Lower lobe of right lung (tissue), 2 donors: Measurements from ENCODE around the gene LHB. TPM values are rescaled to one million over a fixed set of nuclear protein-coding genes. Genes with fewer than 3 reads are reported as not detected.
"Not testable (repeated sequence)": the region's sequence is repeated elsewhere in the genome, so short reads cannot be mapped to it uniquely, and the experiment has no call there.

Experiments used
- ATAC-seq, 2 donors: fragments of 200-7000 bp; cut with Tn5 transposase; one replicate each; pipeline ENCODE4 v1.9.1; 2020 to 2022; ENCODE audit warnings: mild to moderate bottlenecking in 2 of 2, moderate library complexity in 2 of 2
- DNase-seq: peaks from one replicate; pipeline ENCODE4 v3.0.0-alpha.2; 2020
- H3K27ac ChIP-seq: fragments of 200-600 bp; one replicate; pipeline ENCODE4 v1.8.0; 2022
- H3K27me3 ChIP-seq: fragments of 200-600 bp; one replicate; pipeline ENCODE4 v1.8.0; 2022; ENCODE audit warnings: low read depth
- H3K36me3 ChIP-seq: fragments of 200-600 bp; one replicate; pipeline ENCODE4 v1.8.0; 2022; ENCODE audit warnings: mild to moderate bottlenecking
- H3K4me1 ChIP-seq: fragments of 200-600 bp; one replicate; pipeline ENCODE4 v1.8.0; 2022
- H3K4me3 ChIP-seq: fragments of 200-600 bp; one replicate; pipeline ENCODE4 v1.8.0; 2022; ENCODE audit warnings: mild to moderate bottlenecking
- H3K9me3 ChIP-seq: fragments of 200-600 bp; one replicate; pipeline ENCODE4 v1.8.0; 2022
- CTCF ChIP-seq: fragments of 200-600 bp; IDR thresholded peaks from one replicate; pipeline ENCODE4 v1.8.0; 2022; ENCODE audit warnings: antibody characterized with exemption, mild to moderate bottlenecking
- intact Hi-C: fragments of 100-400 bp; cut with DNase I; formaldehyde crosslinking; loops from one replicate; pipeline ENCODE4 v1.11.0; 2022
- total RNA-seq: library from RNA; stranded (reverse); fragmentation: NEBNext Ultra II Directional; extraction: Animal tissue kit (Norgen Biotek cat#: 25700); gene quantifications from one replicate; pipeline ENCODE4 v1.2.1, GENCODE V29; 2021
- donor health status: DM: no; HTN: yes; CAD: no; lungs with severe emphysema.

The LHB gene
- total RNA-seq, 1 donor from 2014 or later: not detected

- H3K4me3 ChIP-seq, H3K27ac ChIP-seq, H3K4me1 ChIP-seq, intact Hi-C loops, ATAC-seq, DNase-seq, H3K36me3 ChIP-seq, H3K27me3 ChIP-seq, H3K9me3 ChIP-seq: not testable (repeated sequence)
- TF ChIP-seq CTCF: peak; percentile 21
Observed at GRCh38 chr19:49036815-49037214, 19.9 kb upstream of the LHB start, which contains the start of gene CGB1. TSS of gene CGB1 (minus strand) at chr19:49036895. CDS start at chr19:49036711, 184 bp downstream.

GRCh38 chr19:49031642-49032301 lies 14.9 kb upstream of the LHB start, which contains the start of gene CGB2:
TSS of gene CGB2 (plus strand) at chr19:49031890. CDS start at chr19:49032096, 206 bp downstream.
- H3K4me3 ChIP-seq, H3K9me3 ChIP-seq, H3K4me1 ChIP-seq, H3K27me3 ChIP-seq, intact Hi-C loops, H3K36me3 ChIP-seq, H3K27ac ChIP-seq, ATAC-seq: not testable (repeated sequence)
- TF ChIP-seq CTCF: peak; percentile 33
- peak; percentile 51 for DNase-seq

- ATAC-seq, H3K4me3 ChIP-seq, intact Hi-C loops, DNase-seq, H3K4me1 ChIP-seq, H3K9me3 ChIP-seq, H3K36me3 ChIP-seq, H3K27me3 ChIP-seq, H3K27ac ChIP-seq: not testable (repeated sequence)
Observed at GRCh38 chr19:49030323-49030722, 13.4 kb upstream of the LHB start.

- ATAC-seq, H3K36me3 ChIP-seq, H3K9me3 ChIP-seq, intact Hi-C loops, DNase-seq, H3K4me1 ChIP-seq, H3K27ac ChIP-seq, H3K27me3 ChIP-seq, H3K4me3 ChIP-seq: not testable (repeated sequence)
Observed at GRCh38 chr19:49029749-49030148, 12.9 kb upstream of the LHB start.

GRCh38 chr19:49028686-49029085 lies 11.8 kb upstream of the LHB start:
- intact Hi-C loops, H3K4me3 ChIP-seq, H3K4me1 ChIP-seq, DNase-seq, ATAC-seq, H3K27me3 ChIP-seq, H3K9me3 ChIP-seq, H3K36me3 ChIP-seq, H3K27ac ChIP-seq: not testable (repeated sequence)

GRCh38 chr19:49025599-49025998 lies 8.7 kb upstream of the LHB start:
- H3K4me3 ChIP-seq, H3K4me1 ChIP-seq, intact Hi-C loops, H3K27me3 ChIP-seq, DNase-seq, H3K36me3 ChIP-seq, H3K27ac ChIP-seq, ATAC-seq, H3K9me3 ChIP-seq: not testable (repeated sequence)

GRCh38 chr19:49025088-49025487 lies 8.2 kb upstream of the LHB start:
- H3K4me1 ChIP-seq, ATAC-seq, H3K4me3 ChIP-seq, H3K36me3 ChIP-seq, H3K27me3 ChIP-seq, H3K27ac ChIP-seq, intact Hi-C loops, H3K9me3 ChIP-seq, DNase-seq: not testable (repeated sequence)

- H3K9me3 ChIP-seq, intact Hi-C loops: not testable (repeated sequence)
Observed at GRCh38 chr19:49024233-49024632, 7.3 kb upstream of the LHB start, which contains the start of gene CGB3. TSS of gene CGB3 (minus strand) at chr19:49024333. CDS start at chr19:49023971, 362 bp downstream.

More at GRCh38 chr19:49024233-49024632, 7.3 kb upstream of the LHB start, which contains the start of gene CGB3:
- H3K4me1 ChIP-seq, ATAC-seq, H3K27me3 ChIP-seq, H3K36me3 ChIP-seq, H3K27ac ChIP-seq, DNase-seq, H3K4me3 ChIP-seq: not testable (repeated sequence)
